Central memory CD4-positive, alpha-beta T cell (primary cell): ENCODE results near the gene PTPN11.

Experiments
- DNase-seq: peaks from one replicate; pipeline ENCODE4 v3.0.0; 2022

The PTPN11 gene

DNA sequence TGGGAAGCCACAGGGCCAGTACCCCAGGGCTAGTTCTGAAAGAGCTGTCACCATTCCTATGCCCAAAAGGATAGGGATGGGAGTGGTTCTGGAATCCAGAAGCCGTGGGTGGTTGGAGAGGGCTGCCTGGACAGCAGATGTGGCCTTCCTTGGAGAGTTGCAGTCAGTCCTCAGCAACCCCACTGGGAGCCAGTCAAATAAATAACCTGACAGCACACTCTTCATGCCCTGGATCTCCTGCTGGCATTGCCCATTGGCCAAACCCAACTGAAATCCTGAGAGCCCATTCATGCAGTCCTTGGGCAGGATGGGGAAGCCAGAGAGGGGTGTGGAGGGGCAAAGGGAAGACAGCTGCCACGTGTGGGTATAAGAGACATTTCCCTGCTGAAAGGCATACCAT is 128.2 kb downstream of the PTPN11 start:
- no peak for DNase-seq

DNA sequence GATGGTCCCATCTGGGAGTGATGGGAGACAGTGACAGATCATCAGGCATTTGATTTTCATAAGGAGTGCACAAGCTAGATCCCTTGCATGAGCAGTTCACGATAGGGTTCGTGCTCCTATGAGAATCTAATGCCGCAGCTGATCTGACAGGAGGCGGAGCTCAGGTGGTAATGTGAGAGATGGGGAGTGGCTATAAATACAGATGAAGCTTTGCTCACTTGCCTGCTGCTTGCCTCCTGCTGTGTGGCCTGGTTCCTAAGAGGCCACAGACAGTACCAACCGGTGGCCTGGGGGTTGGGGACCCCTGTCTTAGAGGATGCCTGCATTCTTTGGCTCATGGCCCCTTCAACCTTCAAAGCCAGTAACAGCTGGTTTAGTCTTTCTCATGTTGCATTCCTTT is 130.3 kb downstream of the PTPN11 start:
- no peak for DNase-seq

DNA sequence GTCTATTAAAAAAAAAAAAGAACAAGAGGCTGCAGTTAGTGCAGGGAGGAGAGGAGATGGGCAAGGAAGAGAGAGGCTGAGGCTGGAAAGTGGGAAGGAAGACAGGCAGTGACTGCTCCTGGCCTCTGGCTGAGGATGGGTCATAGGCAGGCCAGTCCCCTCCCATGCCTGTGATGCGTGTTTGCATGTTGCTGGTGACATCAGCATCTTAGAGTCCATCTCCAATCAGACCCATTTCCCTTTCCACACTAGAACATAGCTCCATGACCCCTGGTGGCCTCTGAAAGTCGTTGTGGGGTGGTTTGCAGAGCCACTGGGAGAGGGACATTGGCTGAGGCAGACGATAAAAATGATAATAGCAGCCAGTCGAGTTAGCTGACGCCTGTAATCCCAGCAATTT is 132.9 kb downstream of the PTPN11 start:
- DNase-seq = no peak

DNA sequence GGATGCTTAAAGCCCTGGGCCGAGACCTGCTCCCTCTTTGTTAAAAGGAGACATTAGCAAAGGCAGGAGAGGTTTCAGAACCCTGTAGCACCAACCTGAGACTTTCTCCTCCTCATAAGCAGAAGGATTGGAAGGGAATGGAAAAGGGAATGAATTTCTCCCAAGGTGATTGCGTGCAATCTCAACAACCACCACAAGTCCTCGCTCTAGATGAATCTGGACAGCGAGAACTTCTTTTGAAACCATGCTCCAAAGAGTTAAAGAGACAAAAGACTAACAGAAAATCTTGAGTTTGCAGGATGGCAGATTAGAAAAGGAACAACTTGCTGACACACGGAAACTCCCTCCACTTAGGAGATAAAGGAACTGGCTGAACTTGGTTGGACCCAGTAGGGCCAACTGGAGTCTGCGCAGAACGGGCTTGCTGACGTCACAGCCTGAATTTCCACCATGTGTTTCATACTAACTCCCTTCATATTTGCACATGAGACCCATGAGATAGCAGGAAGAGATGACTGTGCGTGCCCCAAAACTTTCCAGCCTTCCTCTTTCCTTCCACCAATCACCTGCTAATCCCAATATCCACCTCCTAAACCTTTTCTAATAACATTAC is 137.0 kb downstream of the PTPN11 start:
- no peak for DNase-seq

DNA sequence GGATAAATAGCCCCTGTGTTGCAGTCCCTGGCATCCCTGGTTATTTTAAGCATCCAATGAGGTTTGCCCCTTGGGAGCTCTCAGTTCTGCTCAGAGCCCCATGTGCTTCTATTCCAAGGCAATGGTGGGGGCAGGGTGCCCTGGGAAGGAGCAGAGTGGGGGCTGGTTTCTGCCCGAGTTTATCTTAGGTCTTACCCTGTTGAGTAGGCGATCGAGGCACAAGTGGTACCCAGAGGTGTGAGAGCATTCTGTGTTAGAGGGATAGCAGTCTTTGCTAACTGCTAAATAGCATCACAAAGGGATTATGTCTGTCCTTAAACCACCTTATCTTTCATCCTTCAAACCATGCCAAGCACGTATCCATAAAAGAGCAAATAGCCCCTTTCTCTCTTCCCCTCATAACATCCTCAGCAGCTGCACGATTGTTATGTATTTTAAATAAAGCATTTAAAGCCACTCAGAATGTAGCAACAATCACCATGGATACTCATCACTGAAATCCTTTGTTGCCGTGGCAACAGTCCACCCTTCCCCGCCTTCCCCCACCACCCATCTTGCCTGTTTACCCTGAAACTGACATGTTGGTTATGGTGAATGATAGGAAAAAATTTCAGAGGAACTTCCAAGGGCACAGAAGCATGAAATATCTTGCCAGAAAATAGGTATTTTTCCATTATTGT is 139.3 kb downstream of the PTPN11 start:
- DNase-seq = no peak
